Mucosa of descending colon (tissue), 3 donors: ENCODE results near the gene CACNB2. TPM values are rescaled to one million over a fixed set of nuclear protein-coding genes. Genes with fewer than 3 reads are reported as not detected.

Experiments used
- ATAC-seq: fragments of 200-7000 bp; cut with Tn5 transposase; one replicate; pipeline ENCODE4 v1.9.1; 2020; ENCODE audit warnings: mild to moderate bottlenecking, moderate library complexity
- DNase-seq, 3 donors: peaks; one replicate each; pipeline ENCODE4 v3.0.0-alpha.2; 2020
- H3K36me3 ChIP-seq: fragments of 200-600 bp; one replicate; pipeline ENCODE4 v1.8.0; 2021; ENCODE audit warnings: low read depth, mild to moderate bottlenecking
- H3K4me1 ChIP-seq: fragments of 200-600 bp; one replicate; pipeline ENCODE4 v1.8.0; 2021; ENCODE audit warnings: low read depth, mild to moderate bottlenecking
- H3K4me3 ChIP-seq: fragments of 200-600 bp; one replicate; pipeline ENCODE4 v1.8.0; 2021; ENCODE audit warnings: mild to moderate bottlenecking
- H3K9me3 ChIP-seq: fragments of 200-600 bp; one replicate; pipeline ENCODE4 v1.8.0; 2021; ENCODE audit warnings: mild to moderate bottlenecking
- CTCF ChIP-seq: fragments of 200-600 bp; IDR thresholded peaks from one replicate; pipeline ENCODE4 v1.8.0; 2022; ENCODE audit warnings: antibody characterized with exemption, mild to moderate bottlenecking
- intact Hi-C, 2 donors: fragments of 100-400 bp; cut with DNase I in 1 of 2; cut with micrococcal nuclease in 1 of 2; formaldehyde crosslinking; loops; one replicate each; pipeline versions ENCODE4 v1.11.0 to v1.11.1; 2022; cut with DNase I, micrococcal nuclease
- total RNA-seq, 3 donors: library from RNA; stranded (reverse); fragmentation: NEBNext Ultra II Directional in 2 of 3; extraction: Animal tissue kit (Norgen Biotek cat#: 25700) in 2 of 3; gene quantifications; one replicate each; pipeline versions ENCODE4 v1.2.1 to v1.2.4, GENCODE V29; 2021 to 2023
- donor health status: DM: no; HTN: no; CAD: no; lungs with moderate emphysema.
- donor health status: DM: no; HTN: no; CAD: no.
- donor health status: DM: no; HTN: yes; CAD: no.

CACNB2 gene
- total RNA-seq, 3 donors from 2014 or later: 13.6 to 26.2 (median 19.8) TPM

GRCh38 chr10:18216482-18216881, 76.3 kb downstream of the CACNB2 start:
- Histone ChIP-seq H3K9me3 (no peaks in the 10 kb centered on the region), H3K4me3 (no peak overlapping the region), H3K4me1 (no peaks in the 10 kb centered on the region), H3K36me3 (no peaks in the 10 kb centered on the region)
- DNase-seq (peak in 1 of 3 donors; percentile 39), ATAC-seq (no peak)
- TF ChIP-seq CTCF: peak; percentile 18
- intact Hi-C loops: loop anchor here in 1 of 2 donors (10.0 kb wide), 1 partner anchor 312 kb away; no protein-coding TSS in a partner anchor

GRCh38 chr10:18217577-18217976, 77.4 kb downstream of the CACNB2 start:
- Histone ChIP-seq H3K4me3 (no peak overlapping the region), H3K36me3 (no peaks in the 10 kb centered on the region), H3K9me3 (no peaks in the 10 kb centered on the region), H3K4me1 (no peaks in the 10 kb centered on the region)
- DNase-seq (no peak), ATAC-seq (no peak)
- intact Hi-C loops: loop anchor here in 1 of 2 donors (10.0 kb wide), 1 partner anchor 313 kb away; no protein-coding TSS in a partner anchor
- TF ChIP-seq CTCF: no peak

- TF ChIP-seq CTCF: no peak
- Histone ChIP-seq H3K4me3 (no peak overlapping the region), H3K4me1 (peaks cover under 1% of the 10 kb centered on the region), H3K36me3 (no peaks in the 10 kb centered on the region), H3K9me3 (no peaks in the 10 kb centered on the region)
- intact Hi-C loops: loop anchor here in 1 of 2 donors (10.0 kb wide), 1 partner anchor 314 kb away; no protein-coding TSS in a partner anchor
- DNase-seq (no peak), ATAC-seq (no peak)
Observed at GRCh38 chr10:18219146-18219545, 78.9 kb downstream of the CACNB2 start.

GRCh38 chr10:18221123-18221522, 80.9 kb downstream of the CACNB2 start:
- intact Hi-C loops: no loop called here
- TF ChIP-seq CTCF: no peak
- Histone ChIP-seq H3K4me1 (peaks cover 8% of the 10 kb centered on the region), H3K4me3 (no peak overlapping the region), H3K9me3 (no peaks in the 10 kb centered on the region), H3K36me3 (no peaks in the 10 kb centered on the region)
- ATAC-seq (no peak), DNase-seq (no peak)

GRCh38 chr10:18221882-18222281, 81.7 kb downstream of the CACNB2 start:
- Histone ChIP-seq H3K4me1 (peaks cover 8% of the 10 kb centered on the region), H3K36me3 (no peaks in the 10 kb centered on the region), H3K4me3 (no peak overlapping the region), H3K9me3 (no peaks in the 10 kb centered on the region)
- DNase-seq: no peak
- TF ChIP-seq CTCF: no peak
- no peak for ATAC-seq
- intact Hi-C loops: no loop called here

GRCh38 chr10:18222866-18223265, 82.6 kb downstream of the CACNB2 start:
- intact Hi-C loops: no loop called here
- ATAC-seq (no peak), DNase-seq (no peak)
- H3K9me3 ChIP-seq: no peaks in the 10 kb centered on the region
- no peak for TF ChIP-seq CTCF
- H3K4me1 ChIP-seq: peaks cover 8% of the 10 kb centered on the region
- H3K4me3 ChIP-seq: no peak overlapping the region
- H3K36me3 ChIP-seq: no peaks in the 10 kb centered on the region
